Measurements from ENCODE around the gene NFAT5.

The NFAT5 gene

GRCh38 chr16:69654280-69654931, 88.6 kb downstream of the NFAT5 start:
- DNase-seq = no peak

GRCh38 chr16:69660166-69660565, 94.4 kb downstream of the NFAT5 start:
- no peak for DNase-seq

- no peak for DNase-seq
Measured at GRCh38 chr16:69662901-69663300, 97.1 kb downstream of the NFAT5 start.

- peak; percentile 7 to 16 for DNase-seq
Measured at GRCh38 chr16:69663846-69664245, 98.1 kb downstream of the NFAT5 start.

- no peak for DNase-seq
Measured at GRCh38 chr16:69669577-69669976, 103.8 kb downstream of the NFAT5 start.

- no peak for DNase-seq
Measured at GRCh38 chr16:69672315-69672997, 106.7 kb downstream of the NFAT5 start.

- no peak for DNase-seq
Measured at GRCh38 chr16:69672998-69673713, 107.4 kb downstream of the NFAT5 start.

- DNase-seq = no peak
Measured at GRCh38 chr16:69680358-69680757, 114.6 kb downstream of the NFAT5 start.

GRCh38 chr16:69688589-69688988, 122.8 kb downstream of the NFAT5 start:
- DNase-seq = no peak

GRCh38 chr16:69691980-69692911, 126.5 kb downstream of the NFAT5 start:
- DNase-seq = no peak

- no peak for DNase-seq
Measured at GRCh38 chr16:69693916-69694315, 128.2 kb downstream of the NFAT5 start.

- DNase-seq = no peak
Measured at GRCh38 chr16:69698404-69698803, 132.6 kb downstream of the NFAT5 start.

GRCh38 chr16:69699915-69700314, 134.1 kb downstream of the NFAT5 start:
- DNase-seq = no peak

- DNase-seq = no peak
Measured at GRCh38 chr16:69701452-69701851, 135.7 kb downstream of the NFAT5 start.

- DNase-seq = no peak
Measured at GRCh38 chr16:69701866-69702265, 136.1 kb downstream of the NFAT5 start.

- DNase-seq = no peak
Measured at GRCh38 chr16:69703638-69704037, 137.9 kb downstream of the NFAT5 start.

- peak; percentile 33 to 45 for DNase-seq
Measured at GRCh38 chr16:69706256-69706974, 140.6 kb downstream of the NFAT5 start.

- no peak for DNase-seq
Measured at GRCh38 chr16:69706975-69707340, 141.2 kb downstream of the NFAT5 start.

- DNase-seq = no peak
Measured at GRCh38 chr16:69707920-69708683, 142.3 kb downstream of the NFAT5 start.

- DNase-seq = peak; percentile 72 to 75
Measured at GRCh38 chr16:69709456-69710084, 143.8 kb downstream of the NFAT5 start.
